Upper lobe of left lung (tissue), 6 donors: Measurements from ENCODE around the gene PPP2R2B. TPM values are rescaled to one million over a fixed set of nuclear protein-coding genes. Genes with fewer than 3 reads are reported as not detected.

ENCODE experiments used
- ATAC-seq, 2 donors: fragments of 200-7000 bp; cut with Tn5 transposase; one replicate each; pipeline ENCODE4 v1.9.1; 2022; ENCODE audit warnings: mild to moderate bottlenecking in 2 of 2, moderate library complexity in 2 of 2; ENCODE audit not compliant: low FRiP score in 2 of 2
- DNase-seq, 2 donors: peaks; one replicate each; pipeline ENCODE4 v3.0.0-alpha.2; 2019 to 2020
- H3K27ac ChIP-seq, 4 donors: fragments of 200-600 bp; sonication (generic); one replicate each; pipeline ENCODE4 v1.5.1; 2016 to 2019
- H3K27me3 ChIP-seq, 4 donors: fragments of 200-600 bp; sonication (generic); one replicate each; pipeline ENCODE4 v1.5.1; 2017 to 2019
- H3K36me3 ChIP-seq, 4 donors: fragments of 200-600 bp; sonication (generic); one replicate each; pipeline ENCODE4 v1.5.1; 2016 to 2019
- H3K4me1 ChIP-seq, 4 donors: fragments of 200-600 bp; sonication (generic); one replicate each; pipeline ENCODE4 v1.5.1; 2018 to 2019
- H3K4me3 ChIP-seq, 4 donors: fragments of 200-600 bp; sonication (generic); one replicate each; pipeline ENCODE4 v1.5.1; 2017 to 2019; ENCODE audit warnings: mild to moderate bottlenecking in 2 of 4, moderate library complexity in 1 of 4
- H3K9me3 ChIP-seq, 4 donors: fragments of 200-600 bp; sonication (generic); one replicate each; pipeline ENCODE4 v1.5.1; 2018 to 2019
- CTCF ChIP-seq, 6 experiments: fragments of 450-650 bp in 4 of 6; fragments of 200-600 bp in 2 of 6; sonication (generic) in 2 of 6; IDR thresholded peaks; one replicate each; pipeline ENCODE4 v1.5.1; 2016 to 2019; ENCODE audit warnings: antibody characterized with exemption in 6 of 6
- EP300 ChIP-seq, 4 donors: sonication (generic); formaldehyde crosslinking; IDR thresholded peaks; one replicate each; pipeline ENCODE4 v1.5.1; 2017; ENCODE audit warnings: antibody characterized with exemption in 4 of 4, control low read depth in 2 of 4
- POLR2A ChIP-seq, 4 donors: fragments of 450-650 bp; IDR thresholded peaks; one replicate each; pipeline ENCODE4 v1.5.1; 2016 to 2017; ENCODE audit warnings: antibody characterized with exemption in 4 of 4, mild to moderate bottlenecking in 2 of 4
- POLR2AphosphoS5 ChIP-seq, 2 donors: sonication (generic); formaldehyde crosslinking; IDR thresholded peaks; one replicate each; pipeline ENCODE4 v1.5.1; 2017; ENCODE audit warnings: antibody characterized with exemption in 2 of 2
- WGBS, 2 donors: methylation state at CpG; one replicate each; pipeline ENCODE4 v1.1.5; 2017 to 2018; 5-methylcytosine and 5-hydroxymethylcytosine counted together
- total RNA-seq, 6 donors: library from RNA; depleted of rRNA in 4 of 6; stranded (reverse); fragments of >200 nt in 4 of 6; gene quantifications; one replicate each; pipeline versions ENCODE4 v1.1.0 to v1.2.1, GENCODE V29; 2016 to 2021
- donor health status: DM: no; HTN: no; CAD: no; lungs with moderate emphysema.
- donor health status: DM: no; HTN: yes; CAD: no; lungs with severe emphysema.

Gene PPP2R2B
- total RNA-seq, 6 donors from 2014 or later = 0.49 to 7.4 (median 1.3) TPM

- DNase-seq = no peak
- Histone ChIP-seq H3K4me3 (no peak overlapping the region), H3K4me1 (no peaks in the 10 kb centered on the region), H3K27me3 (no peaks in the 10 kb centered on the region), H3K27ac (no peak overlapping the region), H3K36me3 (no peaks in the 10 kb centered on the region), H3K9me3 (no peaks in the 10 kb centered on the region)
- TF ChIP-seq EP300 (IDR thresholded peaks at IDR 0.05) = no peak
- TF ChIP-seq POLR2AphosphoS5 (IDR thresholded peaks at IDR 0.05) = no peak
- no peak for TF ChIP-seq CTCF (IDR thresholded peaks at IDR 0.05)
- TF ChIP-seq POLR2A (IDR thresholded peaks at IDR 0.05) = no peak
- no peak for ATAC-seq
- WGBS, 2 donors = 80 to 87% methylated on average over 7 of the region's 7 CpGs
Observed at GRCh38 chr5:146656703-146657102, 221.9 kb downstream of the PPP2R2B start.

GRCh38 chr5:146653560-146653959 lies 225.0 kb downstream of the PPP2R2B start:
- ATAC-seq (no peak), DNase-seq (no peak)
- Histone ChIP-seq H3K27ac (no peak overlapping the region), H3K9me3 (no peaks in the 10 kb centered on the region), H3K36me3 (no peaks in the 10 kb centered on the region), H3K4me1 (no peaks in the 10 kb centered on the region), H3K4me3 (no peak overlapping the region), H3K27me3 (no peaks in the 10 kb centered on the region)
- no peak for TF ChIP-seq POLR2AphosphoS5 (IDR thresholded peaks at IDR 0.05)
- no peak for TF ChIP-seq EP300 (IDR thresholded peaks at IDR 0.05)
- TF ChIP-seq CTCF (IDR thresholded peaks at IDR 0.05) = no peak
- TF ChIP-seq POLR2A (IDR thresholded peaks at IDR 0.05) = no peak
- 69 to 83% methylated on average over 6 to 7 of the region's 7 CpGs for WGBS, 2 donors

GRCh38 chr5:146652547-146652946 lies 226.0 kb downstream of the PPP2R2B start:
- no peak for ATAC-seq
- Histone ChIP-seq H3K27me3 (no peaks in the 10 kb centered on the region), H3K36me3 (no peaks in the 10 kb centered on the region), H3K9me3 (no peaks in the 10 kb centered on the region), H3K27ac (no peak overlapping the region), H3K4me3 (no peak overlapping the region), H3K4me1 (no peaks in the 10 kb centered on the region)
- 75 to 92% methylated on average over 1 of the region's 1 CpG for WGBS, 2 donors
- TF ChIP-seq POLR2AphosphoS5 (IDR thresholded peaks at IDR 0.05) (no peak), EP300 (IDR thresholded peaks at IDR 0.05) (no peak), POLR2A (IDR thresholded peaks at IDR 0.05) (no peak), CTCF (IDR thresholded peaks at IDR 0.05) (no peak)
- no peak for DNase-seq

- WGBS, 2 donors = 54 to 56% methylated on average over 3 of the region's 3 CpGs
- no peak overlapping the region for H3K4me3 ChIP-seq
- no peak overlapping the region for H3K27ac ChIP-seq
- TF ChIP-seq POLR2A (IDR thresholded peaks at IDR 0.05) (no peak), POLR2AphosphoS5 (IDR thresholded peaks at IDR 0.05) (no peak), CTCF (IDR thresholded peaks at IDR 0.05) (no peak), EP300 (IDR thresholded peaks at IDR 0.05) (no peak)
- H3K27me3 ChIP-seq = no peaks in the 10 kb centered on the region
- H3K4me1 ChIP-seq = no peaks in the 10 kb centered on the region
- DNase-seq = no peak
- H3K36me3 ChIP-seq = no peaks in the 10 kb centered on the region
- no peak for ATAC-seq
- H3K9me3 ChIP-seq = no peaks in the 10 kb centered on the region
Observed at GRCh38 chr5:146647656-146648199, 230.8 kb downstream of the PPP2R2B start.

GRCh38 chr5:146646441-146646840 lies 232.1 kb downstream of the PPP2R2B start:
- no peak overlapping the region for H3K4me3 ChIP-seq
- ATAC-seq = no peak
- no peaks in the 10 kb centered on the region for H3K36me3 ChIP-seq
- WGBS, 2 donors = 64 to 74% methylated on average over 1 of the region's 1 CpG
- no peak for TF ChIP-seq CTCF (IDR thresholded peaks at IDR 0.05)
- TF ChIP-seq POLR2A (IDR thresholded peaks at IDR 0.05) = no peak
- TF ChIP-seq POLR2AphosphoS5 (IDR thresholded peaks at IDR 0.05) = no peak
- no peak for TF ChIP-seq EP300 (IDR thresholded peaks at IDR 0.05)
- no peak overlapping the region for H3K27ac ChIP-seq
- no peaks in the 10 kb centered on the region for H3K9me3 ChIP-seq
- no peak for DNase-seq
- H3K27me3 ChIP-seq = no peaks in the 10 kb centered on the region
- H3K4me1 ChIP-seq = no peaks in the 10 kb centered on the region
